Stimulated activated CD8-positive, alpha-beta memory T cell treated with anti-CD3 and anti-CD28 coated beads, Interleukin-2, amount 100 ng/mL, for 48 hours (primary cell): ENCODE data around the gene RASSF10.
"Not testable (repeated sequence)": the region's sequence is repeated elsewhere in the genome, so short reads cannot be mapped to it uniquely, and the experiment has no call there.

Source experiments
- DNase-seq, 2 donors: peaks; one replicate each; pipeline ENCODE4 v3.0.0-alpha.2; 2020; ENCODE audit warnings: low read depth in 2 of 2

Gene RASSF10

GRCh38 chr11:13026722-13027121 lies 17.6 kb downstream of the RASSF10 start:
- no peak for DNase-seq

- DNase-seq = no peak
Measured at GRCh38 chr11:13028322-13028721, 19.2 kb downstream of the RASSF10 start.

- no peak for DNase-seq
Measured at GRCh38 chr11:13029872-13030271, 20.8 kb downstream of the RASSF10 start.

- DNase-seq = no peak
Measured at GRCh38 chr11:13030857-13031256, 21.7 kb downstream of the RASSF10 start.

GRCh38 chr11:13031349-13031748 lies 22.2 kb downstream of the RASSF10 start:
- DNase-seq = no peak

GRCh38 chr11:13033760-13034533 lies 24.8 kb downstream of the RASSF10 start:
- no peak for DNase-seq

GRCh38 chr11:13035711-13036110 lies 26.6 kb downstream of the RASSF10 start:
- no peak for DNase-seq

- DNase-seq = no peak
Measured at GRCh38 chr11:13036235-13036634, 27.1 kb downstream of the RASSF10 start.

GRCh38 chr11:13038366-13038765 lies 29.2 kb downstream of the RASSF10 start:
- no peak for DNase-seq

GRCh38 chr11:13039126-13039525 lies 30.0 kb downstream of the RASSF10 start:
- DNase-seq = no peak

GRCh38 chr11:13040969-13041561 lies 31.9 kb downstream of the RASSF10 start:
- DNase-seq = no peak

- no peak for DNase-seq
Measured at GRCh38 chr11:13042873-13043342, 33.8 kb downstream of the RASSF10 start.

GRCh38 chr11:13043912-13044628 lies 35.0 kb downstream of the RASSF10 start:
- DNase-seq = no peak

- not testable (repeated sequence) for DNase-seq
Measured at GRCh38 chr11:13045089-13045488, 36.0 kb downstream of the RASSF10 start.

GRCh38 chr11:13045734-13046133 lies 36.6 kb downstream of the RASSF10 start:
- DNase-seq = no peak

- no peak for DNase-seq
Measured at GRCh38 chr11:13046637-13047570, 37.8 kb downstream of the RASSF10 start.

- DNase-seq = no peak
Measured at GRCh38 chr11:13047884-13048283, 38.8 kb downstream of the RASSF10 start.

GRCh38 chr11:13051257-13051656 lies 42.1 kb downstream of the RASSF10 start:
- DNase-seq = no peak

GRCh38 chr11:13052130-13052571 lies 43.0 kb downstream of the RASSF10 start:
- no peak for DNase-seq

GRCh38 chr11:13053255-13053917 lies 44.3 kb downstream of the RASSF10 start:
- DNase-seq = no peak

- no peak for DNase-seq
Measured at GRCh38 chr11:13054278-13054677, 45.2 kb downstream of the RASSF10 start.
